Lung (tissue), 12 donors: Measurements from ENCODE around the gene ARID2. TPM values are rescaled to one million over a fixed set of nuclear protein-coding genes. Genes with fewer than 3 reads are reported as not detected.

ENCODE experiments used
- ATAC-seq: fragments of 200-7000 bp; cut with Tn5 transposase; one replicate; pipeline ENCODE4 v1.9.1; 2020; ENCODE audit warnings: moderate number of reproducible peaks; ENCODE audit not compliant: insufficient read depth, low FRiP score
- DNase-seq, 3 donors: peaks; one replicate each; pipeline ENCODE4 v3.0.0-alpha.2; 2013 to 2017
- H3K27ac ChIP-seq, 2 donors: one replicate each; pipeline ENCODE4 v1.5.1; 2013; ENCODE audit warnings: mild to moderate bottlenecking in 2 of 2, moderate library complexity in 2 of 2, control low read depth in 1 of 2, inconsistent platforms in 1 of 2, low read depth in 1 of 2, low read length in 1 of 2
- H3K27me3 ChIP-seq, 3 donors: one replicate each; pipeline ENCODE4 v1.5.1; 2013; ENCODE audit warnings: low read length in 2 of 3; ENCODE audit not compliant: control insufficient read depth in 3 of 3, insufficient read depth in 3 of 3
- H3K36me3 ChIP-seq, 4 donors: one replicate each; pipeline ENCODE4 v1.5.1; 2013; ENCODE audit warnings: low read length in 4 of 4, mild to moderate bottlenecking in 1 of 4, moderate library complexity in 1 of 4; ENCODE audit not compliant: control insufficient read depth in 4 of 4, insufficient read depth in 4 of 4
- H3K4me1 ChIP-seq, 5 donors: one replicate each; pipeline ENCODE4 v1.5.1; 2013; ENCODE audit warnings: low read length in 5 of 5, mild to moderate bottlenecking in 2 of 5, moderate library complexity in 1 of 5; ENCODE audit not compliant: control insufficient read depth in 5 of 5, insufficient read depth in 5 of 5
- H3K4me3 ChIP-seq: one replicate; pipeline ENCODE4 v1.5.1; 2013; ENCODE audit warnings: mild to moderate bottlenecking, control low read depth, moderate library complexity
- H3K9ac ChIP-seq, 2 donors: one replicate each; pipeline ENCODE4 v1.5.1; 2013; ENCODE audit warnings: low read length in 2 of 2, control low read depth in 1 of 2; ENCODE audit not compliant: insufficient read depth in 1 of 2
- H3K9me3 ChIP-seq, 4 donors: one replicate each; pipeline ENCODE4 v1.5.1; 2013; ENCODE audit warnings: low read length in 3 of 4, mild to moderate bottlenecking in 1 of 4, moderate library complexity in 1 of 4; ENCODE audit not compliant: control insufficient read depth in 4 of 4, insufficient read depth in 3 of 4
- WGBS, 2 donors: extraction: QIAGEN DNeasy Blood & Tissue Kit; methylation state at CpG; one replicate each; pipeline ENCODE4 v1.1.7; 2013; 5-methylcytosine and 5-hydroxymethylcytosine counted together
- polyA plus RNA-seq, 2 donors: library from polyadenylated mRNA; stranded (reverse); fragments of 200-250 nt; gene quantifications; one replicate each; pipeline ENCODE4 v1.2.1, GENCODE V29; 2013
- total RNA-seq, 2 donors: library from RNA; depleted of rRNA in 1 of 2; stranded (reverse); fragments of >200 nt in 1 of 2; gene quantifications; one replicate each; pipeline ENCODE4 v1.2.1, GENCODE V29; 2014 to 2021
- TF ChIP-seq, protein P1 (sequence below): IDR thresholded peaks from 2 replicates; pipeline ENCODE4 v1.5.1; 2012; ENCODE audit warnings: mild to moderate bottlenecking; ENCODE audit errors: control extremely low read depth, extremely low read depth
- donor health status: control.
- donor health status: control.
- donor health status: Bipolar disorder and iron deficiency.
- donor health status: healthy.
- donor health status: DM: yes; HTN: yes; CAD: no.

ARID2 gene
- total and polyA plus RNA-seq, 4 donors = 5.3 to 79.2 (median 17.5) TPM

DNA sequence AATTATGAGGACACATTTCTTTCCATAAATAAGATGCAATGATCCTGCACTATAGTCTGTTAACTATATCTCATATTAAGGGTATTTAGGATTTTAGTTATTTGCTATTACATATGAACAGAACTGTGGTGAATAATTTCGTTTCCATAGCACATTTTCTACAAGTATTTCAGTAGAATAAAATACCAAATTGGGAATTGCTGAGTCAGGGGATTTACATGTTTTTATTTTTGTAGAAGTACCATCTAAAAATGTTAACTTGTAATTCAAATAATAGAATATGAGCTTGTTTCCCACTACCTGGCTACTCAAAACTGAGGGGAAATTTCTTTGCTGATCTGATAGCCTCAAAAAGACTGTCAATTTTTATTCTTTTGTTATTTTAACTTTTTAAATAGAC is 136.8 kb downstream of the ARID2 start:
- no peaks in the 10 kb centered on the region for H3K27me3 ChIP-seq
- H3K27ac ChIP-seq = no peak overlapping the region
- DNase-seq (no peak), ATAC-seq (no peak)
- TF ChIP-seq, protein P1, sequence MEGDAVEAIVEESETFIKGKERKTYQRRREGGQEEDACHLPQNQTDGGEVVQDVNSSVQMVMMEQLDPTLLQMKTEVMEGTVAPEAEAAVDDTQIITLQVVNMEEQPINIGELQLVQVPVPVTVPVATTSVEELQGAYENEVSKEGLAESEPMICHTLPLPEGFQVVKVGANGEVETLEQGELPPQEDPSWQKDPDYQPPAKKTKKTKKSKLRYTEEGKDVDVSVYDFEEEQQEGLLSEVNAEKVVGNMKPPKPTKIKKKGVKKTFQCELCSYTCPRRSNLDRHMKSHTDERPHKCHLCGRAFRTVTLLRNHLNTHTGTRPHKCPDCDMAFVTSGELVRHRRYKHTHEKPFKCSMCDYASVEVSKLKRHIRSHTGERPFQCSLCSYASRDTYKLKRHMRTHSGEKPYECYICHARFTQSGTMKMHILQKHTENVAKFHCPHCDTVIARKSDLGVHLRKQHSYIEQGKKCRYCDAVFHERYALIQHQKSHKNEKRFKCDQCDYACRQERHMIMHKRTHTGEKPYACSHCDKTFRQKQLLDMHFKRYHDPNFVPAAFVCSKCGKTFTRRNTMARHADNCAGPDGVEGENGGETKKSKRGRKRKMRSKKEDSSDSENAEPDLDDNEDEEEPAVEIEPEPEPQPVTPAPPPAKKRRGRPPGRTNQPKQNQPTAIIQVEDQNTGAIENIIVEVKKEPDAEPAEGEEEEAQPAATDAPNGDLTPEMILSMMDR = no peak
- H3K4me3 ChIP-seq = no peak overlapping the region
- H3K4me1 ChIP-seq = no peaks in the 10 kb centered on the region
- WGBS, 2 donors = 94 to 98% methylated on average over 1 of the region's 1 CpG
- no peak overlapping the region for H3K9ac ChIP-seq
- H3K36me3 ChIP-seq = peaks cover 0 to 13% (median 5%) of the 10 kb centered on the region in 4 donors
- H3K9me3 ChIP-seq = no peaks in the 10 kb centered on the region

DNA sequence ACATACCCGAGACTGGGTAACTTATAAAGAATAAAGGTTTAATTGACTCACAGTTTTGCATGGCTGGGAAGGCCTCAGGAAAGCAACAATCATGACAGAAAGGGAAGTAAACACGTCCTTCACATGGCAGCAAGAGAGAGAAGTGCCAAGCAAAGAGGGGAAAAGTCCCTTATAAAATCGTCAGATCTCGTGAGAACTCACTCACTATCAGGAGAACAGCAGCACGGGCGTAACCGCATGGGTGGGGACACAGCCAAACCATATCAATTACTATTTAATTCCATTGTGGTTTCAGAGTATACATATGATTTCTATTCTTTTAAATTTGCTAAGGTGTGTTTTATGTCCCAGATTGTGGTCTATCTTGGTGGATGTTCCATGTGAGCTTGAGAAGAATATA is 142.9 kb downstream of the ARID2 start:
- H3K36me3 ChIP-seq = peaks cover 10 to 40% (median 27%) of the 10 kb centered on the region in 4 donors
- TF ChIP-seq, protein P1 = no peak

GRCh38 chr12:45877069-45877468 is 147.6 kb downstream of the ARID2 start:
- no peak for ATAC-seq
- Histone ChIP-seq H3K4me1 (peaks cover 0 to 26% (median 5%) of the 10 kb centered on the region in 5 donors), H3K27me3 (no peaks in the 10 kb centered on the region), H3K27ac (no peak overlapping the region), H3K36me3 (peaks cover 8 to 34% (median 25%) of the 10 kb centered on the region in 4 donors), H3K9ac (no peak overlapping the region), H3K9me3 (no peaks in the 10 kb centered on the region), H3K4me3 (no peak overlapping the region)
- TF ChIP-seq, protein P1 = no peak
- WGBS, 2 donors = 96 to 99% methylated on average over 5 of the region's 5 CpGs
- DNase-seq = no peak

More for the DNA sequence above, 142.9 kb downstream of the ARID2 start:
- H3K9ac ChIP-seq = no peak overlapping the region
- no peak overlapping the region for H3K4me3 ChIP-seq
- H3K4me1 ChIP-seq = no peaks in the 10 kb centered on the region
- WGBS, 2 donors = 72 to 84% methylated on average over 7 of the region's 7 CpGs
- ATAC-seq (no peak), DNase-seq (no peak)
- H3K9me3 ChIP-seq = no peaks in the 10 kb centered on the region
- no peak overlapping the region for H3K27ac ChIP-seq
- H3K27me3 ChIP-seq = no peaks in the 10 kb centered on the region
